GM19463 (cell line): ENCODE results near the gene NCKAP5.

Experiments
- ATAC-seq: cut with Tn5 transposase; IDR thresholded peaks from one replicate; pipeline ENCODE4 v1.9.1; 2021; ENCODE audit warnings: mild to moderate bottlenecking, moderate library complexity; ENCODE audit not compliant: unreplicated experiment

Gene NCKAP5

GRCh38 chr2:133175926-133176325 lies 392.3 kb downstream of the NCKAP5 start:
- no peak for ATAC-seq

- no peak for ATAC-seq
Measured at GRCh38 chr2:133173224-133173623, 395.0 kb downstream of the NCKAP5 start.

GRCh38 chr2:133171393-133172004 lies 396.8 kb downstream of the NCKAP5 start:
- ATAC-seq, result no peak

- ATAC-seq, result no peak
Measured at GRCh38 chr2:133169274-133169912, 398.9 kb downstream of the NCKAP5 start.

GRCh38 chr2:133167990-133168389 lies 400.3 kb downstream of the NCKAP5 start:
- no peak for ATAC-seq

- ATAC-seq, result no peak
Measured at GRCh38 chr2:133167223-133167622, 401.0 kb downstream of the NCKAP5 start.

GRCh38 chr2:133166031-133166430 lies 402.2 kb downstream of the NCKAP5 start:
- ATAC-seq, result no peak

- ATAC-seq, result no peak
Measured at GRCh38 chr2:133163111-133163510, 405.2 kb downstream of the NCKAP5 start.

- ATAC-seq, result no peak
Measured at GRCh38 chr2:133158442-133158841, 409.8 kb downstream of the NCKAP5 start.

- no peak for ATAC-seq
Measured at GRCh38 chr2:133158024-133158423, 410.2 kb downstream of the NCKAP5 start.

- ATAC-seq, result no peak
Measured at GRCh38 chr2:133157141-133157540, 411.1 kb downstream of the NCKAP5 start.

GRCh38 chr2:133152801-133153200 lies 415.5 kb downstream of the NCKAP5 start:
- ATAC-seq, result no peak

GRCh38 chr2:133148187-133148586 lies 420.1 kb downstream of the NCKAP5 start:
- ATAC-seq, result no peak

- ATAC-seq, result no peak
Measured at GRCh38 chr2:133146893-133147292, 421.4 kb downstream of the NCKAP5 start.

GRCh38 chr2:133143645-133144044 lies 424.6 kb downstream of the NCKAP5 start:
- ATAC-seq, result no peak

- peak; percentile 78 for ATAC-seq
Measured at GRCh38 chr2:133142087-133142486, 426.2 kb downstream of the NCKAP5 start.

GRCh38 chr2:133140620-133141019 lies 427.6 kb downstream of the NCKAP5 start:
- no peak for ATAC-seq

GRCh38 chr2:133139847-133140533 lies 428.3 kb downstream of the NCKAP5 start:
- no peak for ATAC-seq

- ATAC-seq, result no peak
Measured at GRCh38 chr2:133138693-133139092, 429.6 kb downstream of the NCKAP5 start.

GRCh38 chr2:133135035-133135654 lies 433.1 kb downstream of the NCKAP5 start:
- ATAC-seq, result peak; percentile 60

GRCh38 chr2:133130548-133131246 lies 437.6 kb downstream of the NCKAP5 start:
- ATAC-seq, result peak; percentile 70
